ENCODE results near the gene EMC6. TPM values are rescaled to one million over a fixed set of nuclear protein-coding genes. Genes with fewer than 3 reads are reported as not detected.

The EMC6 gene
- polyA plus RNA-seq, 1 donor (not counting 4 experiments of a cell fraction or from before 2014, with no cell fraction given), result 35.4 TPM

GRCh38 chr17:3681057-3681456 is 12.4 kb downstream of the EMC6 start:
- no peak for TF ChIP-seq EZH2 (IDR thresholded peaks at IDR 0.05; ENCODE audit: low read length)
- TF ChIP-seq CTCF (optimal IDR thresholded peaks at IDR 0.05 in 1 of 3, IDR thresholded peaks at IDR 0.05 in 1 of 3, conservative IDR thresholded peaks at IDR 0.05 in 1 of 3; ENCODE audit: extremely low read depth in 1 of 3, insufficient read depth in 2 of 3, low read length in 3 of 3), result no peak
- no peaks in the 10 kb centered on the region for H3K9me3 ChIP-seq (ENCODE audit: control insufficient read depth, low read depth, low read length)
- no peaks in the 10 kb centered on the region for H3K9me1 ChIP-seq (ENCODE audit: control insufficient read depth, extremely low read depth, insufficient read depth, low read length)
- H3K4me3 ChIP-seq (ENCODE audit: control insufficient read depth in 2 of 3, extremely low read depth in 1 of 3, insufficient read depth in 2 of 3, low read depth in 1 of 3, low read length in 3 of 3), result no peak overlapping the region
- no peaks in the 10 kb centered on the region for H3K36me3 ChIP-seq (ENCODE audit: control insufficient read depth in 2 of 2, extremely low read depth in 1 of 2, insufficient read depth in 2 of 2, low read length in 2 of 2)
- FAIRE-seq (no peak), DNase-seq (ENCODE audit: low read depth, low spot score) (no peak)
- H3K4me2 ChIP-seq (ENCODE audit: control insufficient read depth, extremely low read depth, insufficient read depth, low read depth, low read length), result no peak overlapping the region
- H3K27me3 ChIP-seq (ENCODE audit: control insufficient read depth, extremely low read depth, insufficient read depth, low read length), result peaks cover 17% of the 10 kb centered on the region
- H2AFZ ChIP-seq (ENCODE audit: control insufficient read depth, low read length), result no peak overlapping the region
- H3K4me1 ChIP-seq (ENCODE audit: control insufficient read depth, extremely low read depth, insufficient read depth, low read length), result no peaks in the 10 kb centered on the region
- H3K9ac ChIP-seq (ENCODE audit: control insufficient read depth, extremely low read depth, insufficient read depth, low read length), result no peak overlapping the region
- H3K27ac ChIP-seq (ENCODE audit: control insufficient read depth, insufficient read depth, low read length), result no peak overlapping the region
- no peaks in the 10 kb centered on the region for H3K79me2 ChIP-seq (ENCODE audit: control insufficient read depth, insufficient read depth, low read length)
- dilution Hi-C loops (cut with MboI; ENCODE audit: extremely low pct_ligation_motif_present, low sequenced_read_pairs), result no loop called here
- H4K20me1 ChIP-seq (ENCODE audit: control insufficient read depth, extremely low read depth, insufficient read depth, low read length), result no peaks in the 10 kb centered on the region

GRCh38 chr17:3681565-3681964 is 13.0 kb downstream of the EMC6 start:
- TF ChIP-seq CTCF (optimal IDR thresholded peaks at IDR 0.05 in 1 of 3, IDR thresholded peaks at IDR 0.05 in 1 of 3, conservative IDR thresholded peaks at IDR 0.05 in 1 of 3; ENCODE audit: extremely low read depth in 1 of 3, insufficient read depth in 2 of 3, low read length in 3 of 3), result no peak
- no peak for TF ChIP-seq EZH2 (IDR thresholded peaks at IDR 0.05; ENCODE audit: low read length)
- no peak overlapping the region for H3K9ac ChIP-seq (ENCODE audit: control insufficient read depth, extremely low read depth, insufficient read depth, low read length)
- H3K36me3 ChIP-seq (ENCODE audit: control insufficient read depth in 2 of 2, extremely low read depth in 1 of 2, insufficient read depth in 2 of 2, low read length in 2 of 2), result no peaks in the 10 kb centered on the region
- H2AFZ ChIP-seq (ENCODE audit: control insufficient read depth, low read length), result no peak overlapping the region
- H4K20me1 ChIP-seq (ENCODE audit: control insufficient read depth, extremely low read depth, insufficient read depth, low read length), result no peaks in the 10 kb centered on the region
- no peak overlapping the region for H3K27ac ChIP-seq (ENCODE audit: control insufficient read depth, insufficient read depth, low read length)
- no peaks in the 10 kb centered on the region for H3K4me1 ChIP-seq (ENCODE audit: control insufficient read depth, extremely low read depth, insufficient read depth, low read length)
- dilution Hi-C loops (cut with MboI; ENCODE audit: extremely low pct_ligation_motif_present, low sequenced_read_pairs), result no loop called here
- H3K4me3 ChIP-seq (ENCODE audit: control insufficient read depth in 2 of 3, extremely low read depth in 1 of 3, insufficient read depth in 2 of 3, low read depth in 1 of 3, low read length in 3 of 3), result no peak overlapping the region
- no peaks in the 10 kb centered on the region for H3K79me2 ChIP-seq (ENCODE audit: control insufficient read depth, insufficient read depth, low read length)
- FAIRE-seq (no peak), DNase-seq (ENCODE audit: low read depth, low spot score) (no peak)
- no peaks in the 10 kb centered on the region for H3K9me3 ChIP-seq (ENCODE audit: control insufficient read depth, low read depth, low read length)
- no peaks in the 10 kb centered on the region for H3K9me1 ChIP-seq (ENCODE audit: control insufficient read depth, extremely low read depth, insufficient read depth, low read length)
- H3K4me2 ChIP-seq (ENCODE audit: control insufficient read depth, extremely low read depth, insufficient read depth, low read depth, low read length), result no peak overlapping the region
- H3K27me3 ChIP-seq (ENCODE audit: control insufficient read depth, extremely low read depth, insufficient read depth, low read length), result peaks cover 15% of the 10 kb centered on the region

Measured in keratinocyte (primary cell).